Heart right ventricle (tissue), 16 donors: ENCODE measurements around the gene EVX2. TPM values are rescaled to one million over a fixed set of nuclear protein-coding genes. Genes with fewer than 3 reads are reported as not detected.

Source experiments
- ATAC-seq, 8 donors: fragments of 200-7000 bp; cut with Tn5 transposase; one replicate each; pipeline ENCODE4 v1.9.1; 2020; ENCODE audit warnings: mild to moderate bottlenecking in 8 of 8, moderate library complexity in 8 of 8, moderate number of reproducible peaks in 1 of 8
- DNase-seq, 2 donors: peaks; one replicate each; pipeline ENCODE4 v3.0.0-alpha.2; 2020
- H3K27ac ChIP-seq, 10 donors: fragments of 200-600 bp; sonication (generic) in 2 of 10; one replicate each; pipeline versions ENCODE4 v1.5.0 to v1.8.0; 2020 to 2022; ENCODE audit warnings: mild to moderate bottlenecking in 3 of 10
- H3K27me3 ChIP-seq, 7 donors: fragments of 200-600 bp; one replicate each; pipeline ENCODE4 v1.8.0; 2021 to 2022; ENCODE audit warnings: mild to moderate bottlenecking in 2 of 7
- H3K36me3 ChIP-seq, 9 donors: fragments of 200-600 bp; sonication (generic) in 1 of 9; one replicate each; pipeline versions ENCODE4 v1.5.0 to v1.8.0; 2020 to 2022; ENCODE audit warnings: mild to moderate bottlenecking in 2 of 9
- H3K4me1 ChIP-seq, 9 donors: fragments of 200-600 bp; sonication (generic) in 1 of 9; one replicate each; pipeline versions ENCODE4 v1.5.0 to v1.8.0; 2020 to 2022; ENCODE audit warnings: mild to moderate bottlenecking in 4 of 9
- H3K4me3 ChIP-seq, 10 donors: fragments of 200-600 bp; sonication (generic) in 2 of 10; one replicate each; pipeline versions ENCODE4 v1.5.0 to v1.8.0; 2020 to 2022; ENCODE audit warnings: mild to moderate bottlenecking in 7 of 10, moderate library complexity in 2 of 10
- H3K9me3 ChIP-seq, 11 donors: fragments of 200-600 bp in 10 of 11; sonication (generic) in 2 of 11; one replicate each; pipeline versions ENCODE4 v1.5.0 to v1.8.0; 2013 to 2022; ENCODE audit warnings: mild to moderate bottlenecking in 2 of 11, control low read depth in 1 of 11, moderate library complexity in 1 of 11
- WGBS, 2 donors: extraction: QIAGEN DNeasy Blood & Tissue Kit; methylation state at CpG; one replicate each; pipeline ENCODE4 v1.1.7; 2013; ENCODE audit warnings: inconsistent platforms in 1 of 2; 5-methylcytosine and 5-hydroxymethylcytosine counted together
- intact Hi-C, 10 donors: fragments of 100-400 bp; cut with DNase I; formaldehyde crosslinking; loops; one replicate each; pipeline versions ENCODE4 v1.11.1 to v1.14.2; 2022
- polyA plus RNA-seq, 2 donors: library from polyadenylated mRNA; stranded (reverse); fragments of 200-250 nt; gene quantifications; one replicate each; pipeline ENCODE4 v1.2.3, GENCODE V29; 2013
- total RNA-seq, 10 donors: library from RNA; stranded (reverse); fragmentation: NEBNext Ultra II Directional in 3 of 10; extraction: Animal tissue kit (Norgen Biotek cat#: 25700) in 3 of 10; gene quantifications; one replicate each; pipeline versions ENCODE4 v1.2.1 to v1.2.4, GENCODE V29; 2021 to 2023
- TF ChIP-seq, protein P1 (sequence below), 9 donors: fragments of 200-600 bp; sonication (generic) in 2 of 9; IDR thresholded peaks; one replicate each; pipeline versions ENCODE4 v1.5.0 to v1.8.0; 2021 to 2022; ENCODE audit warnings: antibody characterized with exemption in 9 of 9, mild to moderate bottlenecking in 5 of 9, moderate library complexity in 1 of 9
- donor health status: Arrhythmogenic right ventricular cardiomyopathy.
- donor health status: ischemic (EF 13 %, LVEDD 7.1; RV severe dilation, severe dysfunction).
- donor health status: healthy with polysubstance abuse.
- donor health status: DM: no; HTN: yes; CAD: no.
- donor health status: DM: no; HTN: no; CAD: no.
- donor health status: ischemic (EF 25% LVEDD 6.9; RV normal size, moderate dysfunction).
- donor health status: ischemic (EF 25% LVEDD 5.7; RV mildly dilated, moderate dysfunction).
- donor health status: healthy.
- donor health status: DM: yes; HTN: yes; CAD: no.
- donor health status: Ischemic cardiomyopathy.
- donor health status: ischemic (EF 35%, LVEDD 5.7; RV mildly dilated, moderate dysfunction).
- donor health status: nonischemic (EF 11% LVEDD 7.7; RV severe dilation, severe dysfunction).
- donor health status: DM: yes; HTN: yes; CAD: no.
- donor health status: PGD.
- donor health status: ischemic (EF 29% LVEDD 5.4; RV normal size, mild dysfunction).
- donor health status: nonischemic (EF 23%, LVEDD 6.1; RV moderate dilation, normal function).

Gene EVX2
- total and polyA plus RNA-seq, 12 donors: not detected

DNA sequence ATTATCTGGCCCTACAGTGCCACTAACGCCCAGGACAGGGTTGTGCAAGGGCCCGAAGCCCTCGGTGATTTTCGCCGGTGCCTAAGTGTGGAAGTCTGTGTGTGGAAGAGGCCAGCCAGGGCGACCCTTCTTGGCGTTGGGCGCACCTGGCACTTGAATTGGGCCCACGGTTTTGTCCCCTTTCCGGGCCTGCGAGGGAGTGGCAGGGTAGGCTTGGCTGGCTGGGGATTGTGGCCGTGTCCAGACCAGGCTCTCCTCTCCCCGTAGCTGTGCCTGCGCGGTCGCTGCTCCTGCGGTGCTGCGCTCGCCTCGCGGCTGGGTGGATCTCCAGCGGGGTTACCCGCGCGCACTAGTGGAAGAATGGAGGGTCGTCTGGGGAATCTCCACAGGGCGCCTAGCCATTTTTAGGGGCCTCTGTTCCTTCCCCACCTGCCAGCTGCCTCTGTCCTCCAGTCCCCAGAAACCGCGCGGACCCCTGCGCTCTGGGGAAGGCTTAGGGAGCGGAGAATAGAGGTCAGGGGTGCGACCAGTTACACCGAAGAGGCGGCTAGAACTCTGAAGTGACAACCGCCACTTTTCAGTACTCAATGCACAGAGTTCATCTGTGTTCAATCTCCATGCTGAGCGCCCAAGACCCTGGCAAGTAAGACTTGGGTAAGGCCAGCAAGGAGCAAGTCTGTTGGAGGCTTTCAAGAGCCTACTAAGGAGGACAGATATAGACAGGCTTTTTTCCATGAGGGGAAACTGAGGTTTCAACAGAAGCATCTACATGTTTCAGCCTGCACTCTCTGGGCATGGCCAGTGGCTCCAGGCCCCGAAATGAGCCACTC, 16.0 kb downstream of the EVX2 start:
- no peak overlapping the region for H3K27ac ChIP-seq
- peaks cover 43 to 100% (median 97%) of the 10 kb centered on the region in 7 donors for H3K27me3 ChIP-seq
- intact Hi-C loops: loop anchor here in 1 of 10 donors (2.0 kb wide), 1 partner anchor 55 kb away; the partner anchor contains the start of gene HOXD9
- H3K4me3 ChIP-seq: peak overlapping the region in 8 of 10 donors; percentile 18 to 42 (median 32)
- ATAC-seq (peak in 5 of 8 donors; percentile 34 to 62 (median 47)), DNase-seq (no peak)
- peaks cover 0 to 26% (median 17%) of the 10 kb centered on the region in 9 donors for H3K4me1 ChIP-seq
- TF ChIP-seq, protein P1, sequence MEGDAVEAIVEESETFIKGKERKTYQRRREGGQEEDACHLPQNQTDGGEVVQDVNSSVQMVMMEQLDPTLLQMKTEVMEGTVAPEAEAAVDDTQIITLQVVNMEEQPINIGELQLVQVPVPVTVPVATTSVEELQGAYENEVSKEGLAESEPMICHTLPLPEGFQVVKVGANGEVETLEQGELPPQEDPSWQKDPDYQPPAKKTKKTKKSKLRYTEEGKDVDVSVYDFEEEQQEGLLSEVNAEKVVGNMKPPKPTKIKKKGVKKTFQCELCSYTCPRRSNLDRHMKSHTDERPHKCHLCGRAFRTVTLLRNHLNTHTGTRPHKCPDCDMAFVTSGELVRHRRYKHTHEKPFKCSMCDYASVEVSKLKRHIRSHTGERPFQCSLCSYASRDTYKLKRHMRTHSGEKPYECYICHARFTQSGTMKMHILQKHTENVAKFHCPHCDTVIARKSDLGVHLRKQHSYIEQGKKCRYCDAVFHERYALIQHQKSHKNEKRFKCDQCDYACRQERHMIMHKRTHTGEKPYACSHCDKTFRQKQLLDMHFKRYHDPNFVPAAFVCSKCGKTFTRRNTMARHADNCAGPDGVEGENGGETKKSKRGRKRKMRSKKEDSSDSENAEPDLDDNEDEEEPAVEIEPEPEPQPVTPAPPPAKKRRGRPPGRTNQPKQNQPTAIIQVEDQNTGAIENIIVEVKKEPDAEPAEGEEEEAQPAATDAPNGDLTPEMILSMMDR (IDR thresholded peaks at IDR 0.05): no peak
- H3K36me3 ChIP-seq: no peaks in the 10 kb centered on the region
- WGBS, 2 donors: 14 to 19% methylated on average over 38 of the region's 38 CpGs
- no peaks in the 10 kb centered on the region for H3K9me3 ChIP-seq

DNA sequence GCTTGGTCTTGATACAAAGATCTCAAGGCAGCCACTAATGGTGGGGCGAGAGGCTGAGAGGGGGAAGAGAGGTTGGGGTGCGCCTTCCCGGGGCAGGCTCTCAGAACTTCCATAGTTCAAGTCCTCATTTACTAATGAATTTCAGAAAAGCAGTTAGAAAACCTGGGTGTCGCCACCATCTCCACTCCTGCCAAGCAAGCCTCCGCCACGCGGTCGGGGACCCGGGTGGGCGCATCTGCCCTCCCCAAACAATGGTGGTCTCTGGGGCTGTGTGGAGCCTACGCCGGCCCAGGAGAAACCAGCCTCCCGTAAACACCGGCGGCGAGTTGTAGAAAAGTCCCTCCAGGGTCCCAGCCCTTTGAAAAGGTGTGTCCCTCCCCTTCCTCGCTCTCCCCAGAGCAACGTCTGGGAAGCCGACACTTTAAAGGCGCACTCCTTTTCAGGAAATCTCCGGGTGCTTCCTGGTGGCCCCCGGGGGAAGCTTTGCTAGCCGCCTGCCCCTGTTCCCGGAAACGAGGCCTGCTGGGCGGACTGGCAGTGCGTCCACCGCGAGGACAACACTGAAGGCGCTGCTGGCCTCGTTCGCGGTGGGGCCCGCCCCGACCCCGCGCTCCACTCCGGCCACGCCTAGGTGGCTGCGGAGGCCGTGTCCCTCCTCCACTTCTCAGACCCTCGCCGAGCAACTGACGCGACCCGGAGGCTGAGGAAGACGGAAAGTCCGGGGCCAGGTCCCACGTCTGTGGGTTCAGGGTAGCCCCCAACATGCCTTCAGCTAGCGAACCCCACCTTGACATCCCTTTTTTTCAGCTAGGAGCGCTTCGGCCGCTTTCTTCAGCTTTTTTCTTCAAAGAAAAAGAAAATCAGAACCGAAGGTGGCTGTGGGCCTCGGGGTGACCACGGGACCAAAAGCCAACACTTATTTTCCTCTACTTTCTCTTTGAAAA, 16.8 kb downstream of the EVX2 start:
- ATAC-seq: peak in 1 of 8 donors; percentile 29
- intact Hi-C loops: no loop called here

DNA sequence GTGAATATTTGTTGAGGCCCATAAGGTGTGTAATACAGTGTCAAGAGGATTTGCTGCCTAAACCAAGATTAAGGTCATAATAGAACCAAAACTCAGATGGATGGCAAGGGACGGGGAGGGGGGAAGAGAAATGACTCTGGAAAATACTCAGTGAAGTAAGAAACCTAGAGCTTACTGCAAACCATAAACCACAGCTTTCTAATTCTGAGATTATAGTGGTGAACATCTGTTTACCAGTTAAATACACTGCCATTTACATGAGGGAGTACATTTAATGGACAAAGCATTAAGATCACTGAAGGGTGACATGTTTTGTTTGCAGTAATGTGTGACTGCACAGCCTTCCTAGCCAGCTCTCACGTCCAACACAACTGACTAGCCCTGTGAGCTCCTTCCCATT, 19.8 kb downstream of the EVX2 start:
- peaks cover 0 to 21% (median 17%) of the 10 kb centered on the region in 9 donors for H3K4me1 ChIP-seq
- no peak for ATAC-seq
- no peaks in the 10 kb centered on the region for H3K9me3 ChIP-seq
- H3K36me3 ChIP-seq: no peaks in the 10 kb centered on the region
- H3K27ac ChIP-seq: no peak overlapping the region
- WGBS, 2 donors: 58 to 66% methylated on average over 2 of the region's 2 CpGs
- TF ChIP-seq, protein P1 (IDR thresholded peaks at IDR 0.05): no peak
- intact Hi-C loops: no loop called here
- no peak overlapping the region for H3K4me3 ChIP-seq
- DNase-seq: no peak
- peaks cover 19 to 98% (median 82%) of the 10 kb centered on the region in 7 donors for H3K27me3 ChIP-seq

More for the DNA sequence above, 16.8 kb downstream of the EVX2 start:
- TF ChIP-seq, protein P1 (IDR thresholded peaks at IDR 0.05): no peak
- H3K27me3 ChIP-seq: peaks cover 43 to 100% (median 97%) of the 10 kb centered on the region in 7 donors
- no peaks in the 10 kb centered on the region for H3K36me3 ChIP-seq
- WGBS, 2 donors: 25 to 36% methylated on average over 56 of the region's 56 CpGs
- peaks cover 0 to 25% (median 17%) of the 10 kb centered on the region in 9 donors for H3K4me1 ChIP-seq
- no peaks in the 10 kb centered on the region for H3K9me3 ChIP-seq
- peak overlapping the region in 8 of 10 donors; percentile 18 to 42 (median 32) for H3K4me3 ChIP-seq
- no peak overlapping the region for H3K27ac ChIP-seq
- no peak for DNase-seq

DNA sequence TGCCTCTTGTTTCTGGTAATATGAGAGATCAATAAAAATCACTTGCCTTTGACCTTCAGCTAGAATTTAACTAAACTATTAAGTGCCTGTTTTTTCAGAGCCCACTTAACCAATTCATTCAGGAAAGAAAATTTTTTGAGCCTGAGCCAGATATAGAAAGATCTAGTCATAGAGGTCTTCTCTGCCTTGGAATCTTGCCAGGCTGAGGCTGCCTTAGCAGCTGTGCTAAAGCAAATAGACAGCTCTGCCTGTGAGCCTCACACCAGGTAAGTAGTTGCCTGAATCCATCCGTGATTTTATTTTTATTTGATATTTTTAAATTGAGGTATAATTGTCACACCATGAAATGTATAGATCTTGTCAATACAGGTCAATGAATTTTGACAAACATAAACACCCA, 27.4 kb downstream of the EVX2 start:
- WGBS, 2 donors: 30% methylated on average over 1 of the region's 1 CpG
- Histone ChIP-seq H3K27ac (no peak overlapping the region), H3K4me1 (no peaks in the 10 kb centered on the region), H3K9me3 (no peaks in the 10 kb centered on the region), H3K27me3 (peaks cover 0 to 65% (median 34%) of the 10 kb centered on the region in 7 donors), H3K36me3 (no peaks in the 10 kb centered on the region), H3K4me3 (no peak overlapping the region)
- intact Hi-C loops: no loop called here
- DNase-seq: no peak
- no peak for ATAC-seq
- TF ChIP-seq, protein P1 (IDR thresholded peaks at IDR 0.05): no peak
